ENCODE results near the gene NACAD. TPM values are rescaled to one million over a fixed set of nuclear protein-coding genes. Genes with fewer than 3 reads are reported as not detected.

NACAD gene
- total RNA-seq, 1 donor from 2014 or later = 0.33 TPM

- ChIA-PET CTCF (interaction anchor here (0.7 to 1.3 kb wide), 3 partner anchors 30 to 185 kb away, joined by 3 to 4 read pairs (median 3); partner anchors contain the start of gene H2AZ2), POLR2A (interaction anchor here (0.6 to 1.6 kb wide), 4 partner anchors 10 to 400 kb away, joined by 3 to 8 read pairs (median 5); no protein-coding TSS in a partner anchor)
Observed at GRCh38 chr7:45032421-45032820, 56.3 kb downstream of the NACAD start.

GRCh38 chr7:45031829-45032228 lies 56.9 kb downstream of the NACAD start:
- CTCF ChIA-PET = interaction anchor here (0.7 to 1.3 kb wide), 3 partner anchors 30 to 184 kb away, joined by 3 to 4 read pairs (median 3); partner anchors contain the start of gene H2AZ2
- H3K4me1 Mint-ChIP-seq = peaks cover 82% of the 10 kb centered on the region
- H3K27me3 Mint-ChIP-seq = no peaks in the 10 kb centered on the region
- DNase-seq (no peak), ATAC-seq (ENCODE audit: low read depth) (no peak)
- H3K9me3 Mint-ChIP-seq = no peaks in the 10 kb centered on the region
- H3K36me3 Mint-ChIP-seq (ENCODE audit: low read depth) = peaks cover 51% of the 10 kb centered on the region
- POLR2A ChIA-PET = interaction anchor here (0.9 to 1.6 kb wide), 2 partner anchors 10 to 31 kb away, joined by 3 to 8 read pairs; no protein-coding TSS in a partner anchor
- intact Hi-C loops (cut with micrococcal nuclease) = no loop called here
- no peak for TF ChIP-seq CTCF (IDR thresholded peaks at IDR 0.05)
- no peak overlapping the region for H3K4me3 Mint-ChIP-seq
- H3K27ac Mint-ChIP-seq = peak overlapping the region; percentile 63

More at GRCh38 chr7:45032421-45032820, 56.3 kb downstream of the NACAD start:
- Mint-ChIP-seq H3K9me3 (no peaks in the 10 kb centered on the region), H3K27ac (peak overlapping the region; percentile 71), H3K27me3 (no peaks in the 10 kb centered on the region), H3K4me1 (peaks cover 79% of the 10 kb centered on the region), H3K4me3 (no peak overlapping the region), H3K36me3 (ENCODE audit: low read depth) (peaks cover 49% of the 10 kb centered on the region)
- DNase-seq (no peak), ATAC-seq (ENCODE audit: low read depth) (no peak)
- intact Hi-C loops (cut with micrococcal nuclease) = no loop called here
- no peak for TF ChIP-seq CTCF (IDR thresholded peaks at IDR 0.05)

Other genes starting within 250 kb of the NACAD start
- 111 and 115 TPM in 2 replicates for gene H2AZ2, start 240.9 kb downstream of the NACAD start, total RNA-seq
- 21.3 and 23.8 TPM in 2 replicates for gene PURB, start 203.4 kb downstream of the NACAD start, total RNA-seq
- 143 and 154 TPM in 2 replicates for gene MYO1G, start 110.0 kb downstream of the NACAD start, total RNA-seq
- gene CCM2, start 88.8 kb downstream of the NACAD start, total RNA-seq = 83.8 and 89.0 TPM in 2 replicates
- 109 and 128 TPM in 2 replicates for gene TBRG4, start 22.7 kb upstream of the NACAD start, total RNA-seq
- not detected in 2 replicates for gene RAMP3, start 68.8 kb upstream of the NACAD start, total RNA-seq